ENCODE results near the gene KATNAL1. TPM values are rescaled to one million over a fixed set of nuclear protein-coding genes. Genes with fewer than 3 reads are reported as not detected.

KATNAL1 gene
- total RNA-seq, 1 experiment from 2014 or later = 11.2 TPM

GRCh38 chr13:30353471-30354215, 46.3 kb upstream of the KATNAL1 start:
- H3K4me1 Mint-ChIP-seq = peaks cover 7 to 12% of the 10 kb centered on the region in 2 experiments

More at GRCh38 chr13:30353471-30354215, 46.3 kb upstream of the KATNAL1 start:
- H4K91ac ChIP-seq (ENCODE audit: insufficient read length, low read depth, low read length) = no peak overlapping the region
- no peaks in the 10 kb centered on the region for H3K27me3 ChIP-seq (ENCODE audit: insufficient read depth, low read length)
- H2BK120ac ChIP-seq (ENCODE audit: low read depth, low read length, poor library complexity, severe bottlenecking) = no peak overlapping the region
- no peak overlapping the region for H3K14ac ChIP-seq (ENCODE audit: insufficient read depth, low read length)
- H2BK12ac ChIP-seq (ENCODE audit: insufficient read length, low read depth, low read length) = no peak overlapping the region
- Mint-ChIP-seq H3K4me3 (no peak overlapping the region), H3K27ac (no peak overlapping the region), H3K36me3 (ENCODE audit: insufficient read depth in 1 of 3, low read depth in 3 of 3) (peaks cover 4 to 8% (median 7%) of the 10 kb centered on the region in 3 experiments; a peak in 3 of 7 replicates), H3K27me3 (ENCODE audit: low read depth) (no peaks in the 10 kb centered on the region; the same call in 1 of the 2 replicates), H3K9me3 (peaks cover 6% of the 10 kb centered on the region in 2 experiments)
- no peak overlapping the region for H4K5ac ChIP-seq (ENCODE audit: insufficient read length, low read depth, low read length)
- no peaks in the 10 kb centered on the region for H3K9me3 ChIP-seq (ENCODE audit: control insufficient read depth, low read depth, low read length)
- no peak overlapping the region for H2AFZ ChIP-seq (ENCODE audit: low read length)
- H2BK20ac ChIP-seq (ENCODE audit: low read depth, low read length, poor library complexity, severe bottlenecking) = no peak overlapping the region
- H4K8ac ChIP-seq (replicated peaks; ENCODE audit: insufficient read length, low read depth, low read length) = no peak overlapping the region
- H4K20me1 ChIP-seq (ENCODE audit: control insufficient read depth, insufficient read depth, insufficient read length) = no peaks in the 10 kb centered on the region
- H3K79me2 ChIP-seq (ENCODE audit: insufficient read depth, low read length) = no peaks in the 10 kb centered on the region
- no peaks in the 10 kb centered on the region for H3K4me1 ChIP-seq (ENCODE audit: insufficient read depth, low read length)
- no peak overlapping the region for H3K4ac ChIP-seq (ENCODE audit: low read depth, low read length)
- TF ChIP-seq CTCF (conservative IDR thresholded peaks at IDR 0.05) = no peak
- H2AK5ac ChIP-seq (ENCODE audit: insufficient read length, low read length) = no peak overlapping the region
- H2BK15ac ChIP-seq (ENCODE audit: low read depth, low read length) = no peak overlapping the region
- DNase-seq = no peak
- H3K23ac ChIP-seq (ENCODE audit: insufficient read length, low read depth, low read length) = no peak overlapping the region
- H3K27ac ChIP-seq (ENCODE audit: insufficient read length, low read depth, low read length) = no peak overlapping the region
- no peak overlapping the region for H3K9ac ChIP-seq (ENCODE audit: extremely low read depth, insufficient read length, low read length)
- no peak overlapping the region for H3K56ac ChIP-seq (ENCODE audit: insufficient read length, low read depth, low read length)
- no peak overlapping the region for H3T11ph ChIP-seq (ENCODE audit: low read length)
- H3K79me1 ChIP-seq (ENCODE audit: insufficient read depth, low read depth, low read length, poor library complexity, severe bottlenecking) = no peaks in the 10 kb centered on the region
- H3K23me2 ChIP-seq (ENCODE audit: insufficient read length, low read depth, low read length, poor library complexity, severe bottlenecking) = no peaks in the 10 kb centered on the region
- no peak overlapping the region for H2BK5ac ChIP-seq (ENCODE audit: insufficient read length, low read length)
- WGBS (ENCODE audit: extremely low coverage, insufficient read length, low lambda C conversion rate) = no CpG with 5 or more reads among the region's 4 CpGs
- H3K18ac ChIP-seq (ENCODE audit: insufficient read length, low read depth, low read length) = no peak overlapping the region
- no peak overlapping the region for H3K4me2 ChIP-seq (ENCODE audit: insufficient read depth, insufficient read length, low read length)
